Measurements from ENCODE around the gene RAB6B.

Gene RAB6B

GRCh38 chr3:133881492-133881891 is 14.2 kb downstream of the RAB6B start:
- no peaks in the 10 kb centered on the region for H3K27me3 ChIP-seq (ENCODE audit: insufficient read depth, poor library complexity, severe bottlenecking)
- no peak overlapping the region for H3K4me3 ChIP-seq (ENCODE audit: severe bottlenecking)
- H3K36me3 ChIP-seq (ENCODE audit: low read depth), result no peaks in the 10 kb centered on the region
- no peaks in the 10 kb centered on the region for H3K4me1 ChIP-seq (ENCODE audit: insufficient read depth, poor library complexity, severe bottlenecking)
- ATAC-seq (ENCODE audit: low read depth), result no peak
- no peaks in the 10 kb centered on the region for H3K9me3 ChIP-seq (ENCODE audit: severe bottlenecking)
- H3K27ac ChIP-seq (ENCODE audit: poor library complexity, severe bottlenecking), result no peak overlapping the region
- TF ChIP-seq CTCF (IDR thresholded peaks at IDR 0.05; ENCODE audit: poor library complexity, severe bottlenecking), result no peak
- no peak for DNase-seq (ENCODE audit: low spot score)

GRCh38 chr3:133880886-133881455 is 14.7 kb downstream of the RAB6B start:
- no peak for DNase-seq (ENCODE audit: low spot score)
- no peak for ATAC-seq (ENCODE audit: low read depth)
- no peak for TF ChIP-seq CTCF (IDR thresholded peaks at IDR 0.05; ENCODE audit: poor library complexity, severe bottlenecking)
- H3K27me3 ChIP-seq (ENCODE audit: insufficient read depth, poor library complexity, severe bottlenecking), result no peaks in the 10 kb centered on the region
- H3K36me3 ChIP-seq (ENCODE audit: low read depth), result no peaks in the 10 kb centered on the region
- H3K9me3 ChIP-seq (ENCODE audit: severe bottlenecking), result no peaks in the 10 kb centered on the region
- H3K4me3 ChIP-seq (ENCODE audit: severe bottlenecking), result no peak overlapping the region
- no peak overlapping the region for H3K27ac ChIP-seq (ENCODE audit: poor library complexity, severe bottlenecking)
- H3K4me1 ChIP-seq (ENCODE audit: insufficient read depth, poor library complexity, severe bottlenecking), result no peaks in the 10 kb centered on the region

- DNase-seq (ENCODE audit: low spot score) (no peak), ATAC-seq (ENCODE audit: low read depth) (no peak)
- H3K4me1 ChIP-seq (ENCODE audit: insufficient read depth, poor library complexity, severe bottlenecking), result no peaks in the 10 kb centered on the region
- no peaks in the 10 kb centered on the region for H3K27me3 ChIP-seq (ENCODE audit: insufficient read depth, poor library complexity, severe bottlenecking)
- no peak overlapping the region for H3K27ac ChIP-seq (ENCODE audit: poor library complexity, severe bottlenecking)
- H3K9me3 ChIP-seq (ENCODE audit: severe bottlenecking), result no peaks in the 10 kb centered on the region
- no peak overlapping the region for H3K4me3 ChIP-seq (ENCODE audit: severe bottlenecking)
- no peak for TF ChIP-seq CTCF (IDR thresholded peaks at IDR 0.05; ENCODE audit: poor library complexity, severe bottlenecking)
- no peaks in the 10 kb centered on the region for H3K36me3 ChIP-seq (ENCODE audit: low read depth)
Measured at GRCh38 chr3:133880287-133880686, 15.4 kb downstream of the RAB6B start.

- TF ChIP-seq CTCF (IDR thresholded peaks at IDR 0.05; ENCODE audit: poor library complexity, severe bottlenecking), result no peak
- H3K9me3 ChIP-seq (ENCODE audit: severe bottlenecking), result no peaks in the 10 kb centered on the region
- H3K4me1 ChIP-seq (ENCODE audit: insufficient read depth, poor library complexity, severe bottlenecking), result no peaks in the 10 kb centered on the region
- no peak overlapping the region for H3K27ac ChIP-seq (ENCODE audit: poor library complexity, severe bottlenecking)
- no peaks in the 10 kb centered on the region for H3K27me3 ChIP-seq (ENCODE audit: insufficient read depth, poor library complexity, severe bottlenecking)
- H3K4me3 ChIP-seq (ENCODE audit: severe bottlenecking), result no peak overlapping the region
- H3K36me3 ChIP-seq (ENCODE audit: low read depth), result no peaks in the 10 kb centered on the region
- ATAC-seq (ENCODE audit: low read depth) (no peak), DNase-seq (ENCODE audit: low spot score) (no peak)
Measured at GRCh38 chr3:133878518-133878917, 17.2 kb downstream of the RAB6B start.

GRCh38 chr3:133877221-133877620 is 18.5 kb downstream of the RAB6B start:
- DNase-seq (ENCODE audit: low spot score) (no peak), ATAC-seq (ENCODE audit: low read depth) (no peak)
- H3K4me1 ChIP-seq (ENCODE audit: insufficient read depth, poor library complexity, severe bottlenecking), result no peaks in the 10 kb centered on the region
- TF ChIP-seq CTCF (IDR thresholded peaks at IDR 0.05; ENCODE audit: poor library complexity, severe bottlenecking), result no peak
- H3K27me3 ChIP-seq (ENCODE audit: insufficient read depth, poor library complexity, severe bottlenecking), result no peaks in the 10 kb centered on the region
- no peaks in the 10 kb centered on the region for H3K36me3 ChIP-seq (ENCODE audit: low read depth)
- no peak overlapping the region for H3K27ac ChIP-seq (ENCODE audit: poor library complexity, severe bottlenecking)
- H3K4me3 ChIP-seq (ENCODE audit: severe bottlenecking), result no peak overlapping the region
- H3K9me3 ChIP-seq (ENCODE audit: severe bottlenecking), result no peaks in the 10 kb centered on the region
